Activated CD8-positive, alpha-beta T cell treated with anti-CD3 and anti-CD28 coated beads for 36 hours (primary cell): ENCODE measurements around the gene DNHD1. TPM values are rescaled to one million over a fixed set of nuclear protein-coding genes. Genes with fewer than 3 reads are reported as not detected.

Experiments used
- ATAC-seq: fragments of 200-7000 bp; cut with Tn5 transposase; one replicate; pipeline ENCODE4 v1.10.0; 2021; ENCODE audit warnings: mild to moderate bottlenecking, moderate library complexity
- CTCF ChIA-PET: fragments of 350-600 bp; sonication (Branson Sonifier 250); formaldehyde crosslinking; loops from one replicate; lab custom pipeline; 2021; ENCODE audit warnings: antibody characterized with exemption; lab: Charles Lee
- POLR2A ChIA-PET: fragments of 350-600 bp; sonication (Branson Sonifier 250); formaldehyde crosslinking; loops from one replicate; lab custom pipeline; 2021; ENCODE audit warnings: antibody characterized with exemption; lab: Charles Lee
- DNase-seq: peaks from one replicate; pipeline ENCODE4 v3.0.0-alpha.2; 2020
- H3K27ac Mint-ChIP-seq: one replicate; pipeline ENCODE4 v1.8.0; 2021; ENCODE audit warnings: mild to moderate bottlenecking, mixed read lengths
- H3K27me3 Mint-ChIP-seq: one replicate; pipeline ENCODE4 v1.8.0; 2021; ENCODE audit warnings: mixed read lengths
- H3K36me3 Mint-ChIP-seq: one replicate; pipeline ENCODE4 v1.8.0; 2021; ENCODE audit warnings: low read depth, mixed read lengths
- H3K4me1 Mint-ChIP-seq: one replicate; pipeline ENCODE4 v1.8.0; 2021; ENCODE audit warnings: low read depth, mixed read lengths
- H3K4me3 Mint-ChIP-seq: one replicate; pipeline ENCODE4 v1.8.0; 2021; ENCODE audit warnings: mild to moderate bottlenecking, moderate library complexity, mixed read lengths
- H3K9me3 Mint-ChIP-seq: one replicate; pipeline ENCODE4 v1.8.0; 2021; ENCODE audit warnings: mixed read lengths
- CTCF ChIP-seq: fragments of 200-600 bp; IDR thresholded peaks from one replicate; pipeline ENCODE4 v1.8.0; 2022; ENCODE audit warnings: antibody characterized with exemption, mild to moderate bottlenecking
- intact Hi-C: fragments of 100-400 bp; cut with micrococcal nuclease; formaldehyde crosslinking; loops from one replicate; pipeline ENCODE4 v1.10.0; 2022
- total RNA-seq, 2 experiments: library from RNA; stranded (reverse); gene quantifications; one replicate each; pipeline ENCODE4 v1.2.3, GENCODE V29; 2021

DNHD1 gene
- total RNA-seq, 2 experiments from 2014 or later, result 27.5 to 28.2 TPM

- Mint-ChIP-seq H3K27me3 (no peaks in the 10 kb centered on the region), H3K36me3 (peaks cover 11% of the 10 kb centered on the region), H3K4me1 (peaks cover 6% of the 10 kb centered on the region), H3K4me3 (no peak overlapping the region), H3K9me3 (no peaks in the 10 kb centered on the region), H3K27ac (no peak overlapping the region)
- CTCF ChIA-PET, result no interaction called here
- DNase-seq, result no peak
- intact Hi-C loops, result no loop called here
- POLR2A ChIA-PET, result interaction anchor here (0.6 to 1.2 kb wide), 2 partner anchors 9 to 16 kb away, joined by 3 read pairs; no protein-coding TSS in a partner anchor
- ATAC-seq, result no peak
- no peak for TF ChIP-seq CTCF
Observed at GRCh38 chr11:6547177-6547576, 50.1 kb downstream of the DNHD1 start.

- peaks cover under 1% of the 10 kb centered on the region for H3K4me1 Mint-ChIP-seq
- H3K36me3 Mint-ChIP-seq, result peaks cover 5% of the 10 kb centered on the region
- no peak for TF ChIP-seq CTCF
- intact Hi-C loops, result no loop called here
- no peaks in the 10 kb centered on the region for H3K9me3 Mint-ChIP-seq
- DNase-seq (no peak), ATAC-seq (no peak)
- no peak overlapping the region for H3K4me3 Mint-ChIP-seq
- no peaks in the 10 kb centered on the region for H3K27me3 Mint-ChIP-seq
- ChIA-PET CTCF (interaction anchor here (1.6 kb wide), 1 partner anchor 17 kb away, joined by 4 read pairs; no protein-coding TSS in a partner anchor), POLR2A (interaction anchor here (0.6 to 1.5 kb wide), 2 partner anchors 9 to 163 kb away, joined by 3 read pairs; no protein-coding TSS in a partner anchor)
- no peak overlapping the region for H3K27ac Mint-ChIP-seq
Observed at GRCh38 chr11:6548121-6548520, 51.0 kb downstream of the DNHD1 start.

- CTCF ChIA-PET, result interaction anchor here (1.6 kb wide), 1 partner anchor 18 kb away, joined by 4 read pairs; no protein-coding TSS in a partner anchor
- H3K4me3 Mint-ChIP-seq, result no peak overlapping the region
- no peak overlapping the region for H3K27ac Mint-ChIP-seq
- no peaks in the 10 kb centered on the region for H3K9me3 Mint-ChIP-seq
- H3K4me1 Mint-ChIP-seq, result no peaks in the 10 kb centered on the region
- intact Hi-C loops, result no loop called here
- no peaks in the 10 kb centered on the region for H3K27me3 Mint-ChIP-seq
- TF ChIP-seq CTCF, result no peak
- H3K36me3 Mint-ChIP-seq, result peaks cover 5% of the 10 kb centered on the region
- POLR2A ChIA-PET, result interaction anchor here (0.6 to 1.5 kb wide), 2 partner anchors 10 to 163 kb away, joined by 3 read pairs; no protein-coding TSS in a partner anchor
- ATAC-seq (no peak), DNase-seq (no peak)
Observed at GRCh38 chr11:6548641-6549040, 51.6 kb downstream of the DNHD1 start.

- no peak for DNase-seq
- Mint-ChIP-seq H3K4me1 (no peaks in the 10 kb centered on the region), H3K27me3 (no peaks in the 10 kb centered on the region), H3K36me3 (no peaks in the 10 kb centered on the region), H3K27ac (no peak overlapping the region), H3K9me3 (no peaks in the 10 kb centered on the region), H3K4me3 (no peak overlapping the region)
- ATAC-seq, result no peak
- intact Hi-C loops, result no loop called here
- no peak for TF ChIP-seq CTCF
- ChIA-PET CTCF (interaction anchor here (0.9 kb wide), 1 partner anchor 23 kb away, joined by 3 read pairs; no protein-coding TSS in a partner anchor), POLR2A (no interaction called here)
Observed at GRCh38 chr11:6553634-6554033, 56.6 kb downstream of the DNHD1 start.

- ATAC-seq (no peak), DNase-seq (no peak)
- intact Hi-C loops, result no loop called here
- no peaks in the 10 kb centered on the region for H3K4me1 Mint-ChIP-seq
- no peak for TF ChIP-seq CTCF
- ChIA-PET CTCF (interaction anchor here (0.8 to 1.1 kb wide), 2 partner anchors 39 to 176 kb away, joined by 3 read pairs; no protein-coding TSS in a partner anchor), POLR2A (no interaction called here)
- no peaks in the 10 kb centered on the region for H3K9me3 Mint-ChIP-seq
- H3K4me3 Mint-ChIP-seq, result no peak overlapping the region
- no peaks in the 10 kb centered on the region for H3K36me3 Mint-ChIP-seq
- H3K27ac Mint-ChIP-seq, result no peak overlapping the region
- no peaks in the 10 kb centered on the region for H3K27me3 Mint-ChIP-seq
Observed at GRCh38 chr11:6554828-6555706, 58.0 kb downstream of the DNHD1 start.
